Upper lobe of left lung (tissue), 6 donors: ENCODE data around the gene C1QL4. TPM values are rescaled to one million over a fixed set of nuclear protein-coding genes. Genes with fewer than 3 reads are reported as not detected.

Experiments used
- ATAC-seq, 2 donors: fragments of 200-7000 bp; cut with Tn5 transposase; one replicate each; pipeline ENCODE4 v1.9.1; 2022; ENCODE audit warnings: mild to moderate bottlenecking in 2 of 2, moderate library complexity in 2 of 2; ENCODE audit not compliant: low FRiP score in 2 of 2
- DNase-seq, 2 donors: peaks; one replicate each; pipeline ENCODE4 v3.0.0-alpha.2; 2019 to 2020
- H3K27ac ChIP-seq, 4 donors: fragments of 200-600 bp; sonication (generic); one replicate each; pipeline ENCODE4 v1.5.1; 2016 to 2019
- H3K27me3 ChIP-seq, 4 donors: fragments of 200-600 bp; sonication (generic); one replicate each; pipeline ENCODE4 v1.5.1; 2017 to 2019
- H3K36me3 ChIP-seq, 4 donors: fragments of 200-600 bp; sonication (generic); one replicate each; pipeline ENCODE4 v1.5.1; 2016 to 2019
- H3K4me1 ChIP-seq, 4 donors: fragments of 200-600 bp; sonication (generic); one replicate each; pipeline ENCODE4 v1.5.1; 2018 to 2019
- H3K4me3 ChIP-seq, 4 donors: fragments of 200-600 bp; sonication (generic); one replicate each; pipeline ENCODE4 v1.5.1; 2017 to 2019; ENCODE audit warnings: mild to moderate bottlenecking in 2 of 4, moderate library complexity in 1 of 4
- H3K9me3 ChIP-seq, 4 donors: fragments of 200-600 bp; sonication (generic); one replicate each; pipeline ENCODE4 v1.5.1; 2018 to 2019
- CTCF ChIP-seq, 6 experiments: fragments of 450-650 bp in 4 of 6; fragments of 200-600 bp in 2 of 6; sonication (generic) in 2 of 6; IDR thresholded peaks; one replicate each; pipeline ENCODE4 v1.5.1; 2016 to 2019; ENCODE audit warnings: antibody characterized with exemption in 6 of 6
- EP300 ChIP-seq, 4 donors: sonication (generic); formaldehyde crosslinking; IDR thresholded peaks; one replicate each; pipeline ENCODE4 v1.5.1; 2017; ENCODE audit warnings: antibody characterized with exemption in 4 of 4, control low read depth in 2 of 4
- POLR2A ChIP-seq, 4 donors: fragments of 450-650 bp; IDR thresholded peaks; one replicate each; pipeline ENCODE4 v1.5.1; 2016 to 2017; ENCODE audit warnings: antibody characterized with exemption in 4 of 4, mild to moderate bottlenecking in 2 of 4
- POLR2AphosphoS5 ChIP-seq, 2 donors: sonication (generic); formaldehyde crosslinking; IDR thresholded peaks; one replicate each; pipeline ENCODE4 v1.5.1; 2017; ENCODE audit warnings: antibody characterized with exemption in 2 of 2
- WGBS, 2 donors: methylation state at CpG; one replicate each; pipeline ENCODE4 v1.1.5; 2017 to 2018; 5-methylcytosine and 5-hydroxymethylcytosine counted together
- total RNA-seq, 6 donors: library from RNA; depleted of rRNA in 4 of 6; stranded (reverse); fragments of >200 nt in 4 of 6; gene quantifications; one replicate each; pipeline versions ENCODE4 v1.1.0 to v1.2.1, GENCODE V29; 2016 to 2021
- donor health status: DM: no; HTN: no; CAD: no; lungs with moderate emphysema.
- donor health status: DM: no; HTN: yes; CAD: no; lungs with severe emphysema.

The C1QL4 gene
- total RNA-seq, 6 donors from 2014 or later = not detected

GRCh38 chr12:49330631-49331379 lies 6.2 kb downstream of the C1QL4 start:
- H3K27me3 ChIP-seq = peaks cover 1 to 33% (median 15%) of the 10 kb centered on the region in 4 donors
- H3K9me3 ChIP-seq = no peaks in the 10 kb centered on the region
- DNase-seq (peak in 1 of 2 donors; percentile 9), ATAC-seq (no peak)
- TF ChIP-seq EP300 (IDR thresholded peaks at IDR 0.05) (no peak), POLR2AphosphoS5 (IDR thresholded peaks at IDR 0.05) (no peak), CTCF (IDR thresholded peaks at IDR 0.05) (no peak), POLR2A (IDR thresholded peaks at IDR 0.05) (no peak)
- peaks cover 6 to 16% (median 10%) of the 10 kb centered on the region in 4 donors for H3K4me1 ChIP-seq
- WGBS, 2 donors = 83 to 84% methylated on average over 10 to 14 of the region's 14 CpGs
- H3K36me3 ChIP-seq = no peaks in the 10 kb centered on the region
- no peak overlapping the region for H3K27ac ChIP-seq
- H3K4me3 ChIP-seq = no peak overlapping the region

GRCh38 chr12:49330032-49330619 lies 6.9 kb downstream of the C1QL4 start:
- ATAC-seq (no peak), DNase-seq (peak in 1 of 2 donors; percentile 2)
- Histone ChIP-seq H3K36me3 (no peaks in the 10 kb centered on the region), H3K4me1 (peaks cover 6 to 16% (median 10%) of the 10 kb centered on the region in 4 donors), H3K9me3 (no peaks in the 10 kb centered on the region), H3K27me3 (peaks cover 0 to 26% (median 12%) of the 10 kb centered on the region in 4 donors), H3K27ac (no peak overlapping the region), H3K4me3 (no peak overlapping the region)
- 85 to 87% methylated on average over 3 to 6 of the region's 7 CpGs for WGBS, 2 donors
- no peak for TF ChIP-seq EP300 (IDR thresholded peaks at IDR 0.05)
- no peak for TF ChIP-seq CTCF (IDR thresholded peaks at IDR 0.05)
- no peak for TF ChIP-seq POLR2AphosphoS5 (IDR thresholded peaks at IDR 0.05)
- TF ChIP-seq POLR2A (IDR thresholded peaks at IDR 0.05) = no peak

GRCh38 chr12:49328816-49329215 lies 8.2 kb downstream of the C1QL4 start:
- no peaks in the 10 kb centered on the region for H3K9me3 ChIP-seq
- peaks cover 6 to 19% (median 10%) of the 10 kb centered on the region in 4 donors for H3K4me1 ChIP-seq
- peaks cover 0 to 13% (median 5%) of the 10 kb centered on the region in 4 donors for H3K27me3 ChIP-seq
- no peak for DNase-seq
- no peak overlapping the region for H3K4me3 ChIP-seq
- 98% methylated on average over 12 of the region's 12 CpGs for WGBS, 2 donors
- no peak overlapping the region for H3K27ac ChIP-seq
- TF ChIP-seq POLR2AphosphoS5 (IDR thresholded peaks at IDR 0.05) = no peak
- no peak for TF ChIP-seq POLR2A (IDR thresholded peaks at IDR 0.05)
- TF ChIP-seq EP300 (IDR thresholded peaks at IDR 0.05) = no peak
- TF ChIP-seq CTCF (IDR thresholded peaks at IDR 0.05) = no peak
- no peaks in the 10 kb centered on the region for H3K36me3 ChIP-seq
- no peak for ATAC-seq

- no peak for ATAC-seq
- Histone ChIP-seq H3K4me3 (no peak overlapping the region), H3K9me3 (no peaks in the 10 kb centered on the region), H3K4me1 (peaks cover 6 to 22% (median 11%) of the 10 kb centered on the region in 4 donors), H3K27ac (no peak overlapping the region), H3K36me3 (no peaks in the 10 kb centered on the region), H3K27me3 (peaks cover 0 to 4% (median 2%) of the 10 kb centered on the region in 4 donors)
- TF ChIP-seq EP300 (IDR thresholded peaks at IDR 0.05) = no peak
- no peak for TF ChIP-seq POLR2AphosphoS5 (IDR thresholded peaks at IDR 0.05)
- TF ChIP-seq POLR2A (IDR thresholded peaks at IDR 0.05) = no peak
- no peak for TF ChIP-seq CTCF (IDR thresholded peaks at IDR 0.05)
- WGBS, 2 donors = 97 to 100% methylated on average over 2 of the region's 2 CpGs
- DNase-seq = no peak
Measured at GRCh38 chr12:49327887-49328286, 9.1 kb downstream of the C1QL4 start.
